Endothelial cell of hepatic sinusoid (primary cell): ENCODE measurements around the gene ABCA1.

Experiments used
- in situ Hi-C: cut with HindIII; loops from 2 replicates; pipeline ENCODE4 v1.10.0; 2017; ENCODE audit warnings: low sequenced_read_pairs

The ABCA1 gene

GRCh38 chr9:104850786-104851545 is 77.0 kb downstream of the ABCA1 start:
- in situ Hi-C loops = no loop called here

- in situ Hi-C loops = no loop called here
These were observed 78.9 kb downstream of the ABCA1 start for GRCh38 chr9:104849023-104849422.

GRCh38 chr9:104844710-104845109 is 83.2 kb downstream of the ABCA1 start:
- in situ Hi-C loops = no loop called here

GRCh38 chr9:104843644-104844240 is 84.2 kb downstream of the ABCA1 start:
- in situ Hi-C loops = no loop called here

- in situ Hi-C loops = no loop called here
These were observed 85.3 kb downstream of the ABCA1 start for GRCh38 chr9:104842698-104843097.

- in situ Hi-C loops = no loop called here
These were observed 86.3 kb downstream of the ABCA1 start for GRCh38 chr9:104841601-104842141.

GRCh38 chr9:104838958-104839357 is 89.0 kb downstream of the ABCA1 start:
- in situ Hi-C loops = no loop called here

- in situ Hi-C loops = no loop called here
These were observed 91.2 kb downstream of the ABCA1 start for GRCh38 chr9:104836767-104837166.

- in situ Hi-C loops = no loop called here
These were observed 91.7 kb downstream of the ABCA1 start for GRCh38 chr9:104836235-104836634.

- in situ Hi-C loops = no loop called here
These were observed 92.8 kb downstream of the ABCA1 start for GRCh38 chr9:104835161-104835560.

GRCh38 chr9:104833696-104834095 is 94.3 kb downstream of the ABCA1 start:
- in situ Hi-C loops = no loop called here

GRCh38 chr9:104831681-104832080 is 96.3 kb downstream of the ABCA1 start:
- in situ Hi-C loops = no loop called here

GRCh38 chr9:104826911-104827310 is 101.0 kb downstream of the ABCA1 start:
- in situ Hi-C loops = no loop called here

GRCh38 chr9:104826079-104826775 is 101.7 kb downstream of the ABCA1 start:
- in situ Hi-C loops = no loop called here

GRCh38 chr9:104820336-104820735 is 107.6 kb downstream of the ABCA1 start:
- in situ Hi-C loops = no loop called here

- in situ Hi-C loops = loop anchor here (5.0 kb wide), 1 partner anchor 58 kb away; no protein-coding TSS in a partner anchor
These were observed 108.9 kb downstream of the ABCA1 start for GRCh38 chr9:104819033-104819432.

GRCh38 chr9:104817437-104817836 is 110.5 kb downstream of the ABCA1 start:
- in situ Hi-C loops = loop anchor here (5.0 kb wide), 1 partner anchor 60 kb away; no protein-coding TSS in a partner anchor

GRCh38 chr9:104815851-104816565 is 111.9 kb downstream of the ABCA1 start:
- in situ Hi-C loops = loop anchor here (5.0 kb wide), 1 partner anchor 61 kb away; no protein-coding TSS in a partner anchor

GRCh38 chr9:104810421-104811339 is 117.3 kb downstream of the ABCA1 start:
- in situ Hi-C loops = no loop called here
